ENCODE measurements around the gene WWOX. TPM values are rescaled to one million over a fixed set of nuclear protein-coding genes. Genes with fewer than 3 reads are reported as not detected.

WWOX gene
- polyA plus RNA-seq, 6 donors from 2014 or later, result 9.1 to 17.0 (median 12.5) TPM

GRCh38 chr16:78932355-78932943, 833.0 kb downstream of the WWOX start:
- H3K27me3 Mint-ChIP-seq, result peaks cover 0 to 10% (median 0%) of the 10 kb centered on the region in 3 donors

DNA sequence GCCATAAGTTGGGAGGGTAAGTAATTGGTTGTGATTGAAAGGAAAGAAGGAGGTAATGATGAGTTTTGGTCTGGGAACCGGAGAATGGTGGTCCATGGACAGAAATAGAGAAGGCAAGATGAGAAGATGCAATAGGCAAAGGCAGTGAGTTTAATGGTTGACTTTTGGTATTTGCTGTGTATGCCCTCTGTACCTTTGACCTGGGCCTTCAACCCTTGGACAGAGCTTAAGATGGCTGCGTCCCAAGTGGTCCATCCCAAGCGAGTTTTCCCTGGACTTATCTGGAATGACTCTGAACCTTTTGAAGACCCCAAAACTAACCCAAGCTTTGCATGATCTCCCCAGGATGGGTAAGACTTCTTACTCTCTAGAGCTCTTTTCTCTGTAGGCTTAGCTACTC, 836.6 kb downstream of the WWOX start:
- ATAC-seq (ENCODE audit: low read depth in 2 of 2), result no peak
- Mint-ChIP-seq H3K27me3 (peaks cover 4 to 16% (median 13%) of the 10 kb centered on the region in 3 donors), H3K36me3 (peaks cover 3 to 11% of the 10 kb centered on the region in 2 donors), H3K27ac (peak overlapping the region in 1 of 6 donors; percentile 53), H3K9me3 (peaks cover 0 to 7% (median 3%) of the 10 kb centered on the region in 7 donors), H3K4me1 (peaks cover 8 to 26% (median 17%) of the 10 kb centered on the region in 3 donors), H3K4me3 (no peak overlapping the region)
- DNase-seq, result no peak

More at GRCh38 chr16:78932355-78932943, 833.0 kb downstream of the WWOX start:
- DNase-seq (no peak), ATAC-seq (ENCODE audit: low read depth in 2 of 2) (no peak)
- Mint-ChIP-seq H3K9me3 (peaks cover 0 to 7% (median 3%) of the 10 kb centered on the region in 7 donors), H3K4me3 (no peak overlapping the region), H3K27ac (no peak overlapping the region), H3K4me1 (peaks cover 4 to 7% (median 4%) of the 10 kb centered on the region in 3 donors), H3K36me3 (peaks cover 5 to 8% of the 10 kb centered on the region in 2 donors)

DNA sequence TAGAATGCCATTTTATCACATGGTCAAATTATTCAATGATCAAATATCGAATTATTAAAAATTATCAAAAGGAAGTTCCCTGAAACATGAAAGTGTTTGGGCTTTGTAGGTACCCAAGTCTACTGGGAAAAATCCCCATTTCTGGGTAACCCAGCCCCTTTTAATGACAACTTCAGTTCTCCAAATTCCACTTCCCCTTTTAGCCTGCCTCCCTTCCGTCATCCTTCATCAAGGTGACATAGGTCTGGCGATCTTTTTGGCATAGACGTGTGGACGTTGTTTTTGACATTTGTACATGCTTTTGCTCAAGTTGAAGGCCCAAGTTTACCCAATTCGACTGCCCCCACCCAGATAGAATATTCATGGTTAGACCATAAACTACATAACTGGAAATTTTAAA, 840.1 kb downstream of the WWOX start:
- peaks cover 4 to 11% of the 10 kb centered on the region in 2 donors for H3K36me3 Mint-ChIP-seq
- ATAC-seq (ENCODE audit: low read depth in 2 of 2) (peak; percentile 91 to 95), DNase-seq (peak; percentile 32)
- peaks cover 4 to 22% (median 21%) of the 10 kb centered on the region in 3 donors for H3K27me3 Mint-ChIP-seq
- peaks cover 0 to 4% (median 3%) of the 10 kb centered on the region in 7 donors for H3K9me3 Mint-ChIP-seq
- H3K4me3 Mint-ChIP-seq, result no peak overlapping the region
- H3K4me1 Mint-ChIP-seq, result peaks cover 20 to 46% (median 26%) of the 10 kb centered on the region in 3 donors
- peak overlapping the region in 2 of 6 donors; percentile 14 to 47 for H3K27ac Mint-ChIP-seq

GRCh38 chr16:78942625-78943245, 843.3 kb downstream of the WWOX start:
- Mint-ChIP-seq H3K36me3 (peaks cover 9 to 14% of the 10 kb centered on the region in 2 donors), H3K9me3 (peaks cover 0 to 4% (median 0%) of the 10 kb centered on the region in 7 donors), H3K4me1 (peaks cover 20 to 42% (median 28%) of the 10 kb centered on the region in 3 donors), H3K27me3 (peaks cover 4 to 22% (median 18%) of the 10 kb centered on the region in 3 donors), H3K27ac (no peak overlapping the region), H3K4me3 (no peak overlapping the region)
- no peak for ATAC-seq (ENCODE audit: low read depth in 2 of 2)
- no peak for DNase-seq

GRCh38 chr16:78945336-78945735, 845.9 kb downstream of the WWOX start:
- no peak overlapping the region for H3K4me3 Mint-ChIP-seq
- ATAC-seq (ENCODE audit: low read depth in 2 of 2) (no peak), DNase-seq (no peak)
- H3K27me3 Mint-ChIP-seq, result peaks cover 4 to 33% (median 12%) of the 10 kb centered on the region in 3 donors
- H3K27ac Mint-ChIP-seq, result no peak overlapping the region
- peaks cover 0 to 15% (median 9%) of the 10 kb centered on the region in 7 donors for H3K9me3 Mint-ChIP-seq
- peaks cover 18 to 34% (median 19%) of the 10 kb centered on the region in 3 donors for H3K4me1 Mint-ChIP-seq
- H3K36me3 Mint-ChIP-seq, result peaks cover 28% of the 10 kb centered on the region in 2 donors

DNA sequence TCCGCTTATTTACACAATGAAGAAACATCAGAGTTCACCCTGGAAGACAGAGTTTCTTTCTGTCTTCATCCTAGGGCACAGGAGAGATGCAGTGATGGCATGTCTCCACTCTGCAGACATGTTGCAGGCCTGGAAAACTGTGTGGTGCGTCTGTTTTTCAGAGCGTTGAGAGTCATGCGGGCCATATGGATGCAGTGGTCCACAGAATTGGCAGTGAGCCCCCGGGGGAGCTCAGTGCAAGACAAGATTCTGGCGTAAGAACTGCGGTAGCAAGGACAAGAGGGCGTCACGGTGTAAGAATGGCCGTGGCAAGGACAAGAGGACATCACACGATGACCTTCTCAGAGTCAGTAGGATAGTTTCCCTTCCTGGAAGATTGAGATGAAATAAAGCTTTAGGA, 847.1 kb downstream of the WWOX start:
- Mint-ChIP-seq H3K27me3 (peaks cover 5 to 31% (median 14%) of the 10 kb centered on the region in 3 donors), H3K4me3 (peak overlapping the region in 1 of 8 donors; percentile 35)

DNA sequence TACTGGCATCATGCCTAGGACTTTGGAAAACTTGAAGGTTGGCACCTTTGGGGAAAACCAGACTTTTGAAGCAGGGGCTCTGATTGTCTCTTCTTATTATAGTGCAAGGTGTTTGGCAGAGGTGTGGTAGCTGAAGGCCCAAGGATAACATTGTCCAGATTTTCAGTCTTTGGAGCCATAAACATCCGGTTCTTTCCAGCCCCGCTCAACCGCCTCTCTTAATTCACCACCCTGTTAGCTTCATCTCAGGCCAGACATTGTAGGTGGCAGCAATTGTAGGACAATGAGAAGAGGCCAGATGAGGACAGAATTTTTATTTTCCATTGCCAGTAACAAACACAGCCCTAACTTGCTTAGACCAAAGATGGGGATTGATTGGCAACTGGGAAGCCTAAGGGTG, 851.3 kb downstream of the WWOX start:
- H3K9me3 Mint-ChIP-seq, result peaks cover 4 to 15% (median 10%) of the 10 kb centered on the region in 7 donors
- H3K4me1 Mint-ChIP-seq, result peaks cover 3 to 10% (median 8%) of the 10 kb centered on the region in 3 donors
- peaks cover 9 to 37% (median 27%) of the 10 kb centered on the region in 3 donors for H3K27me3 Mint-ChIP-seq
- H3K4me3 Mint-ChIP-seq, result no peak overlapping the region
- H3K27ac Mint-ChIP-seq, result no peak overlapping the region
- H3K36me3 Mint-ChIP-seq, result peaks cover 17 to 28% of the 10 kb centered on the region in 2 donors
- no peak for DNase-seq
- no peak for ATAC-seq (ENCODE audit: low read depth in 2 of 2)

More for the DNA sequence above, 847.1 kb downstream of the WWOX start:
- H3K4me1 Mint-ChIP-seq, result peaks cover 18 to 30% (median 19%) of the 10 kb centered on the region in 3 donors
- no peak for ATAC-seq (ENCODE audit: low read depth in 2 of 2)
- no peak for DNase-seq
- H3K27ac Mint-ChIP-seq, result no peak overlapping the region
- peaks cover 22 to 28% of the 10 kb centered on the region in 2 donors for H3K36me3 Mint-ChIP-seq
- peaks cover 0 to 15% (median 9%) of the 10 kb centered on the region in 7 donors for H3K9me3 Mint-ChIP-seq

DNA sequence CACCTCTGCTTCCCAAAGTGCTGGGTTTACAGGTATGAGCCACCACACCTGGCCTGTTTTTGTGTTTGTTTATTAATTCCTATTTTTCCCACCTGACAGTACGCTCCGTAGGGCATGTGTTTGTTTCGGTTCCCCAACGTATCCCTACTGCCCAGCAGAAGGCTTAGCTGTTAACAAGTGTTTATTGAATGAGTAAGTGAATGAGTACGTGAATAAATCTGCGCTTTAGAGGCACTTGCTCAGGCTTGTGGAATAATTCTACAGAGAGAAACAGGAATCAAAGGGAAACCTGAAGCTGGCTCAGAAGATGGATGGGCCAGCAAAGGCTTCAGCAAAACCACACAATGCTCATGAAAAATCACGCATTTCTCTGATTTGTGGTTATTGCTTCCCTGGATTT, 853.2 kb downstream of the WWOX start:
- Mint-ChIP-seq H3K36me3 (peaks cover 15 to 23% of the 10 kb centered on the region in 2 donors), H3K9me3 (peaks cover 4 to 15% (median 10%) of the 10 kb centered on the region in 7 donors), H3K27me3 (peaks cover 9 to 44% (median 31%) of the 10 kb centered on the region in 3 donors), H3K4me1 (peaks cover 3 to 10% (median 8%) of the 10 kb centered on the region in 3 donors), H3K27ac (peak overlapping the region in 1 of 6 donors; percentile 46), H3K4me3 (no peak overlapping the region)
- ATAC-seq (ENCODE audit: low read depth in 2 of 2) (no peak), DNase-seq (no peak)

- no peak overlapping the region for H3K4me3 Mint-ChIP-seq
- H3K9me3 Mint-ChIP-seq, result peaks cover 2 to 10% (median 6%) of the 10 kb centered on the region in 7 donors
- peaks cover 0 to 8% (median 8%) of the 10 kb centered on the region in 3 donors for H3K4me1 Mint-ChIP-seq
- H3K27ac Mint-ChIP-seq, result no peak overlapping the region
- ATAC-seq (ENCODE audit: low read depth in 2 of 2) (no peak), DNase-seq (no peak)
- peaks cover 9 to 40% (median 35%) of the 10 kb centered on the region in 3 donors for H3K27me3 Mint-ChIP-seq
- H3K36me3 Mint-ChIP-seq, result peaks cover 6 to 15% of the 10 kb centered on the region in 2 donors
These were observed 854.1 kb downstream of the WWOX start for GRCh38 chr16:78953526-78953925.

GRCh38 chr16:78955206-78955605, 855.8 kb downstream of the WWOX start:
- Mint-ChIP-seq H3K27me3 (peaks cover 9 to 37% (median 32%) of the 10 kb centered on the region in 3 donors), H3K27ac (no peak overlapping the region), H3K36me3 (peaks cover 0 to 9% of the 10 kb centered on the region in 2 donors), H3K4me1 (peaks cover under 1 to 10% (median 9%) of the 10 kb centered on the region in 3 donors), H3K4me3 (peak overlapping the region in 1 of 8 donors; percentile 44), H3K9me3 (peaks cover 0 to 4% (median under 1%) of the 10 kb centered on the region in 7 donors)
- ATAC-seq (ENCODE audit: low read depth in 2 of 2) (no peak), DNase-seq (no peak)

- peaks cover 17 to 26% (median 26%) of the 10 kb centered on the region in 3 donors for H3K4me1 Mint-ChIP-seq
- H3K9me3 Mint-ChIP-seq, result peaks cover 0 to 4% (median 0%) of the 10 kb centered on the region in 7 donors
- no peak overlapping the region for H3K4me3 Mint-ChIP-seq
- H3K36me3 Mint-ChIP-seq, result peaks cover 0 to 8% of the 10 kb centered on the region in 2 donors
- DNase-seq, result no peak
- peaks cover 9 to 30% (median 18%) of the 10 kb centered on the region in 3 donors for H3K27me3 Mint-ChIP-seq
- no peak overlapping the region for H3K27ac Mint-ChIP-seq
- ATAC-seq (ENCODE audit: low read depth in 2 of 2), result no peak
These were observed 857.4 kb downstream of the WWOX start for GRCh38 chr16:78956859-78957258.

- ATAC-seq (ENCODE audit: low read depth in 2 of 2) (no peak), DNase-seq (no peak)
- Mint-ChIP-seq H3K4me1 (peaks cover 23 to 32% (median 30%) of the 10 kb centered on the region in 3 donors), H3K4me3 (no peak overlapping the region), H3K36me3 (peaks cover 0 to 5% of the 10 kb centered on the region in 2 donors), H3K9me3 (peaks cover 0 to 4% (median 0%) of the 10 kb centered on the region in 7 donors), H3K27me3 (peaks cover 9 to 26% (median 15%) of the 10 kb centered on the region in 3 donors), H3K27ac (no peak overlapping the region)
These were observed 858.1 kb downstream of the WWOX start for GRCh38 chr16:78957317-78958100.

- Mint-ChIP-seq H3K4me1 (peaks cover 35 to 46% (median 40%) of the 10 kb centered on the region in 3 donors), H3K9me3 (peaks cover 2 to 12% (median 7%) of the 10 kb centered on the region in 7 donors), H3K4me3 (peak overlapping the region in 7 of 8 donors; percentile 35 to 87 (median 71)), H3K27me3 (peaks cover 0 to 28% (median 15%) of the 10 kb centered on the region in 3 donors), H3K36me3 (peaks cover 5 to 8% of the 10 kb centered on the region in 2 donors), H3K27ac (peak overlapping the region; percentile 74 to 97 (median 86))
- DNase-seq, result peak; percentile 77
- peak; percentile 80 for ATAC-seq (ENCODE audit: low read depth in 2 of 2)
These were observed 862.0 kb downstream of the WWOX start for GRCh38 chr16:78961464-78961863.

Data from naive B cell (primary cell).